Subcutaneous adipose tissue (tissue), 4 donors: Measurements from ENCODE around the gene TNNI3. TPM values are rescaled to one million over a fixed set of nuclear protein-coding genes. Genes with fewer than 3 reads are reported as not detected.

Experiments used
- CTCF ChIP-seq: fragments of 450-650 bp; IDR thresholded peaks from one replicate; pipeline ENCODE4 v1.5.1; 2016; ENCODE audit warnings: low read depth, mild to moderate bottlenecking, control low read depth, antibody characterized with exemption, moderate library complexity
- total RNA-seq, 4 donors: library from RNA; depleted of rRNA; stranded (reverse); fragments of >200 nt; gene quantifications; one replicate each; pipeline ENCODE4 v1.1.0, GENCODE V29; 2016

The TNNI3 gene
- not detected for total RNA-seq

GRCh38 chr19:55157064-55157908 lies at the start of gene TNNI3:
TSS of gene TNNI3 (minus strand) at chr19:55157732. CDS start at chr19:55157589, 143 bp downstream.
- no peak for TF ChIP-seq CTCF

- TF ChIP-seq CTCF, result no peak
Observed at GRCh38 chr19:55206664-55207500, 49.4 kb upstream of the TNNI3 start.

- no peak for TF ChIP-seq CTCF
Observed at GRCh38 chr19:55199620-55200204, 42.2 kb upstream of the TNNI3 start.

- TF ChIP-seq CTCF, result no peak
Observed at GRCh38 chr19:55198651-55199050, 41.1 kb upstream of the TNNI3 start.

- TF ChIP-seq CTCF, result no peak
Observed at GRCh38 chr19:55197528-55197927, 40.0 kb upstream of the TNNI3 start.

GRCh38 chr19:55196803-55197202 lies 39.3 kb upstream of the TNNI3 start:
- TF ChIP-seq CTCF, result no peak

GRCh38 chr19:55193481-55193880 lies 35.9 kb upstream of the TNNI3 start:
- TF ChIP-seq CTCF, result no peak
